AG04450 (cell line): ENCODE data around the gene ZNF496. TPM values are rescaled to one million over a fixed set of nuclear protein-coding genes. Genes with fewer than 3 reads are reported as not detected.
A peak's percentile ranks its signal among the peaks of the same experiment; 100 is the strongest.
"Not testable (repeated sequence)": the region's sequence is repeated elsewhere in the genome, so short reads cannot be mapped to it uniquely, and the experiment has no call there.

ENCODE experiments used
- CTCF ChIA-PET: fragments of 300-600, 350-600 bp; formaldehyde crosslinking; extraction: SDS; loops from one replicate; lab custom pipeline; 2022; ENCODE audit warnings: antibody characterized with exemption, inconsistent platforms; lab: Charles Lee
- POLR2A ChIA-PET: fragments of 350-600 bp; formaldehyde crosslinking; extraction: SDS; loops from one replicate; lab custom pipeline; 2021; ENCODE audit warnings: antibody characterized with exemption, inconsistent platforms; lab: Yijun Ruan, JAX
- DNase-seq: peaks from one replicate; pipeline ENCODE4 v3.0.0-alpha.2; 2011; ENCODE audit warnings: low read depth, low spot score
- H3K27ac ChIP-seq: one replicate; pipeline ENCODE4 v1.5.1; 2012; ENCODE audit warnings: low read depth, low read length, control low read depth
- H3K27me3 ChIP-seq: one replicate; pipeline ENCODE4 v1.6.0; 2012; ENCODE audit warnings: low read length; ENCODE audit not compliant: control insufficient read depth, insufficient read depth
- H3K4me3 ChIP-seq: 2 replicates; pipeline ENCODE4 v1.5.1; 2011; ENCODE audit warnings: mild to moderate bottlenecking, low read depth, low read length, control low read depth
- H3K9me3 ChIP-seq: 2 replicates; pipeline ENCODE4 v1.5.1; 2012; ENCODE audit warnings: low read length; ENCODE audit not compliant: control insufficient read depth, insufficient read depth
- CTCF ChIP-seq: IDR thresholded peaks from 2 replicates; pipeline ENCODE4 v1.5.1; 2011; ENCODE audit warnings: low read depth, low read length, control low read depth, inconsistent platforms
- polyA plus RNA-seq: library from polyadenylated mRNA; depleted of rRNA; stranded (reverse); fragments of >200 nt; gene quantifications from 2 replicates; pipeline ENCODE4 v1.2.3, GENCODE V29; 2011

The ZNF496 gene
- polyA plus RNA-seq, 1 experiment: 18.5 TPM

GRCh38 chr1:247367786-247368422 is 36.2 kb upstream of the ZNF496 start:
- DNase-seq: no peak
- Histone ChIP-seq H3K4me3 (no peak overlapping the region), H3K9me3 (peaks cover 12% of the 10 kb centered on the region), H3K27me3 (no peaks in the 10 kb centered on the region), H3K27ac (peak overlapping the region; percentile 31)
- no peak for TF ChIP-seq CTCF
- ChIA-PET POLR2A (no interaction called here), CTCF (no interaction called here)

GRCh38 chr1:247366926-247367645 is 35.4 kb upstream of the ZNF496 start:
- no peak for DNase-seq
- TF ChIP-seq CTCF: no peak
- peaks cover 5% of the 10 kb centered on the region for H3K9me3 ChIP-seq
- H3K27ac ChIP-seq: no peak overlapping the region
- ChIA-PET POLR2A (no interaction called here), CTCF (no interaction called here)
- no peak overlapping the region for H3K4me3 ChIP-seq
- no peaks in the 10 kb centered on the region for H3K27me3 ChIP-seq

- POLR2A ChIA-PET, H3K27me3 ChIP-seq, H3K4me3 ChIP-seq, DNase-seq, H3K9me3 ChIP-seq, H3K27ac ChIP-seq: not testable (repeated sequence)
- CTCF ChIA-PET: interaction anchor here (1.1 kb wide), 1 partner anchor 23 kb away, joined by 3 read pairs; no protein-coding TSS in a partner anchor
Observed at GRCh38 chr1:247366345-247366744, 34.7 kb upstream of the ZNF496 start.

GRCh38 chr1:247365023-247365422 is 33.4 kb upstream of the ZNF496 start:
- no peak overlapping the region for H3K4me3 ChIP-seq
- no peak overlapping the region for H3K27ac ChIP-seq
- TF ChIP-seq CTCF: no peak
- DNase-seq: no peak
- peaks cover 4% of the 10 kb centered on the region for H3K9me3 ChIP-seq
- CTCF ChIA-PET: no interaction called here
- H3K27me3 ChIP-seq: no peaks in the 10 kb centered on the region
- POLR2A ChIA-PET: no interaction called here

- H3K9me3 ChIP-seq, DNase-seq, H3K4me3 ChIP-seq, H3K27ac ChIP-seq, H3K27me3 ChIP-seq: not testable (repeated sequence)
- POLR2A ChIA-PET: interaction anchor here (0.7 kb wide), 1 partner anchor 52 kb away, joined by 5 read pairs; no protein-coding TSS in a partner anchor
- CTCF ChIA-PET: interaction anchor here (2.1 to 2.4 kb wide), 2 partner anchors 10 to 27 kb away, joined by 8 to 11 read pairs; no protein-coding TSS in a partner anchor
Observed at GRCh38 chr1:247363000-247363399, 31.3 kb upstream of the ZNF496 start.

GRCh38 chr1:247362153-247362552 is 30.5 kb upstream of the ZNF496 start:
- ChIA-PET CTCF (interaction anchor here (1.7 to 2.4 kb wide), 3 partner anchors 11 to 28 kb away, joined by 8 to 11 read pairs (median 11); no protein-coding TSS in a partner anchor), POLR2A (no interaction called here)

More at GRCh38 chr1:247362153-247362552, 30.5 kb upstream of the ZNF496 start:
- no peak overlapping the region for H3K4me3 ChIP-seq
- H3K9me3 ChIP-seq: peaks cover 4% of the 10 kb centered on the region
- no peaks in the 10 kb centered on the region for H3K27me3 ChIP-seq
- DNase-seq: no peak
- no peak for TF ChIP-seq CTCF
- H3K27ac ChIP-seq: no peak overlapping the region
